K562 (cell line): ENCODE results near the gene APLP1. TPM values are rescaled to one million over a fixed set of nuclear protein-coding genes. Genes with fewer than 3 reads are reported as not detected.

ENCODE experiments used
- MAFF ChIP-seq: IDR thresholded peaks from 2 replicates; pipeline ENCODE4 v1.6.1; 2012; ENCODE audit warnings: low read length, improper control_type of control experiment
- NFATC3 ChIP-seq: fragments of 450-650 bp; IDR thresholded peaks from 2 replicates; pipeline ENCODE4 v1.6.1; 2017; ENCODE audit warnings: mild to moderate bottlenecking
- NRF1 ChIP-seq, 2 experiments: fragments of 450-650 bp; IDR thresholded peaks in 1 of 2; conservative IDR thresholded peaks in 1 of 2; 2 replicates each; pipeline ENCODE4 v1.6.1; 2014; ENCODE audit warnings: mild to moderate bottlenecking in 2 of 2
- RBM25 ChIP-seq: fragments of 200-400 bp; formaldehyde crosslinking; IDR thresholded peaks from 2 replicates; pipeline ENCODE4 v1.6.1; 2018; ENCODE audit warnings: low read length, low read depth, moderate library complexity; ENCODE audit not compliant: severe bottlenecking
- RNF2 ChIP-seq: sonication (generic); IDR thresholded peaks from 2 replicates; pipeline ENCODE4 v1.6.1; 2016
- ZNF274 ChIP-seq: IDR thresholded peaks from 2 replicates; pipeline ENCODE4 v1.6.1; 2011; ENCODE audit warnings: low read depth, mild to moderate bottlenecking, low read length, moderate library complexity, borderline replicate concordance
- ZNF318 ChIP-seq, 2 experiments: fragments of 450-650 bp; IDR thresholded peaks; 2 replicates each; pipeline ENCODE4 v1.6.1; 2016; ENCODE audit warnings: mild to moderate bottlenecking in 2 of 2, borderline replicate concordance in 1 of 2, low read depth in 1 of 2, moderate library complexity in 1 of 2
- ZNF384 ChIP-seq: IDR thresholded peaks from 2 replicates; pipeline ENCODE4 v1.6.1; 2012; ENCODE audit warnings: low read depth, low read length, improper control_type of control experiment
- polyA plus RNA-seq, 8 experiments: library from polyadenylated mRNA; depleted of rRNA in 4 of 8; stranded (reverse) in 5 of 8; unstranded in 3 of 8; fragments of >200 nt; fragmentation: Nextera tagmentation in 2 of 8; fragmentation: Illumina TruSeq in 1 of 8; extraction: Ambion mirVana in 2 of 8; extraction: Trizol in 1 of 8; gene quantifications; 2 replicates each; pipeline versions ENCODE4 v1.2.1 to v1.2.3, GENCODE V29; 2011 to 2014; ENCODE audit warnings: inconsistent platforms in 1 of 8, missing spikeins in 1 of 8
- total RNA-seq, 7 experiments: library from RNA; depleted of rRNA in 6 of 7; stranded (reverse); fragments of >200 nt in 6 of 7; fragmentation: Illumina TruSeq in 2 of 7; extraction: Trizol in 2 of 7; gene quantifications; 2 replicates each; pipeline versions ENCODE4 v1.2.1 to v1.2.3, GENCODE V29; 2011 to 2021; ENCODE audit warnings: low replicate concordance in 1 of 7
- TF ChIP-seq, protein P1 (sequence below): fragments of 450-650 bp; IDR thresholded peaks from 2 replicates; pipeline ENCODE4 v1.6.1; 2018; ENCODE audit not compliant: partially characterized antibody
- TF ChIP-seq, protein P2 (sequence below), 2 experiments: fragments of 450-650 bp in 1 of 2; IDR thresholded peaks; 2 replicates each; pipeline ENCODE4 v1.6.1; 2011 to 2017; ENCODE audit warnings: low read depth in 2 of 2, antibody characterized with exemption in 1 of 2, borderline replicate concordance in 1 of 2, low read length in 1 of 2, mild to moderate bottlenecking in 1 of 2, mixed read lengths in 1 of 2; ENCODE audit not compliant: control insufficient read depth in 1 of 2

APLP1 gene
- total and polyA plus RNA-seq, 9 of the 15 experiments (the other 6 are each of a cell fraction or from before 2014, with no cell fraction given), result 0.69 to 9.9 (median 4.7) TPM

GRCh38 chr19:35899547-35900214, 31.3 kb downstream of the APLP1 start (continued):
- TF ChIP-seq, protein P1, sequence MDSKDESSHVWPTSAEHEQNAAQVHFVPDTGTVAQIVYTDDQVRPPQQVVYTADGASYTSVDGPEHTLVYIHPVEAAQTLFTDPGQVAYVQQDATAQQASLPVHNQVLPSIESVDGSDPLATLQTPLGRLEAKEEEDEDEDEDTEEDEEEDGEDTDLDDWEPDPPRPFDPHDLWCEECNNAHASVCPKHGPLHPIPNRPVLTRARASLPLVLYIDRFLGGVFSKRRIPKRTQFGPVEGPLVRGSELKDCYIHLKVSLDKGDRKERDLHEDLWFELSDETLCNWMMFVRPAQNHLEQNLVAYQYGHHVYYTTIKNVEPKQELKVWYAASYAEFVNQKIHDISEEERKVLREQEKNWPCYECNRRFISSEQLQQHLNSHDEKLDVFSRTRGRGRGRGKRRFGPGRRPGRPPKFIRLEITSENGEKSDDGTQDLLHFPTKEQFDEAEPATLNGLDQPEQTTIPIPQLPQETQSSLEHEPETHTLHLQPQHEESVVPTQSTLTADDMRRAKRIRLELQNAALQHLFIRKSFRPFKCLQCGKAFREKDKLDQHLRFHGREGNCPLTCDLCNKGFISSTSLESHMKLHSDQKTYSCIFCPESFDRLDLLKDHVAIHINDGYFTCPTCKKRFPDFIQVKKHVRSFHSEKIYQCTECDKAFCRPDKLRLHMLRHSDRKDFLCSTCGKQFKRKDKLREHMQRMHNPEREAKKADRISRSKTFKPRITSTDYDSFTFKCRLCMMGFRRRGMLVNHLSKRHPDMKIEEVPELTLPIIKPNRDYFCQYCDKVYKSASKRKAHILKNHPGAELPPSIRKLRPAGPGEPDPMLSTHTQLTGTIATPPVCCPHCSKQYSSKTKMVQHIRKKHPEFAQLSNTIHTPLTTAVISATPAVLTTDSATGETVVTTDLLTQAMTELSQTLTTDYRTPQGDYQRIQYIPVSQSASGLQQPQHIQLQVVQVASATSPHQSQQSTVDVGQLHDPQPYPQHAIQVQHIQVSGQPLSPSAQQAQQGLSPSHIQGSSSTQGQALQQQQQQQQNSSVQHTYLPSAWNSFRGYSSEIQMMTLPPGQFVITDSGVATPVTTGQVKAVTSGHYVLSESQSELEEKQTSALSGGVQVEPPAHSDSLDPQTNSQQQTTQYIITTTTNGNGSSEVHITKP, result peak; percentile 79
- TF ChIP-seq RNF2, result no peak
- no peak for TF ChIP-seq MAFF
- TF ChIP-seq, protein P2, sequence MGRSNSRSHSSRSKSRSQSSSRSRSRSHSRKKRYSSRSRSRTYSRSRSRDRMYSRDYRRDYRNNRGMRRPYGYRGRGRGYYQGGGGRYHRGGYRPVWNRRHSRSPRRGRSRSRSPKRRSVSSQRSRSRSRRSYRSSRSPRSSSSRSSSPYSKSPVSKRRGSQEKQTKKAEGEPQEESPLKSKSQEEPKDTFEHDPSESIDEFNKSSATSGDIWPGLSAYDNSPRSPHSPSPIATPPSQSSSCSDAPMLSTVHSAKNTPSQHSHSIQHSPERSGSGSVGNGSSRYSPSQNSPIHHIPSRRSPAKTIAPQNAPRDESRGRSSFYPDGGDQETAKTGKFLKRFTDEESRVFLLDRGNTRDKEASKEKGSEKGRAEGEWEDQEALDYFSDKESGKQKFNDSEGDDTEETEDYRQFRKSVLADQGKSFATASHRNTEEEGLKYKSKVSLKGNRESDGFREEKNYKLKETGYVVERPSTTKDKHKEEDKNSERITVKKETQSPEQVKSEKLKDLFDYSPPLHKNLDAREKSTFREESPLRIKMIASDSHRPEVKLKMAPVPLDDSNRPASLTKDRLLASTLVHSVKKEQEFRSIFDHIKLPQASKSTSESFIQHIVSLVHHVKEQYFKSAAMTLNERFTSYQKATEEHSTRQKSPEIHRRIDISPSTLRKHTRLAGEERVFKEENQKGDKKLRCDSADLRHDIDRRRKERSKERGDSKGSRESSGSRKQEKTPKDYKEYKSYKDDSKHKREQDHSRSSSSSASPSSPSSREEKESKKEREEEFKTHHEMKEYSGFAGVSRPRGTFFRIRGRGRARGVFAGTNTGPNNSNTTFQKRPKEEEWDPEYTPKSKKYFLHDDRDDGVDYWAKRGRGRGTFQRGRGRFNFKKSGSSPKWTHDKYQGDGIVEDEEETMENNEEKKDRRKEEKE (IDR thresholded peaks at IDR 0.05; ENCODE audit: borderline replicate concordance in 1 of 2, control insufficient read depth in 1 of 2, low read depth in 2 of 2, low read length in 1 of 2), result no peak
- no peak for TF ChIP-seq RBM25
- TF ChIP-seq ZNF384, result peak; percentile 84
- no peak for TF ChIP-seq ZNF274
- TF ChIP-seq NFATC3, result 0 out of 2 replicates have a peak, but pooled peaks have one; percentile 26
- TF ChIP-seq NRF1 (conservative IDR thresholded peaks at IDR 0.05 in 1 of 2, IDR thresholded peaks at IDR 0.05 in 1 of 2), result peak; percentile 72 to 77
- TF ChIP-seq ZNF318 (IDR thresholded peaks at IDR 0.05; ENCODE audit: borderline replicate concordance in 1 of 2, low read depth in 1 of 2), result no peak
